GM19395 (cell line): ENCODE results near the gene C15orf40.
"Not testable (repeated sequence)": the region's sequence is repeated elsewhere in the genome, so short reads cannot be mapped to it uniquely, and the experiment has no call there.

Source experiments
- ATAC-seq: cut with Tn5 transposase; IDR thresholded peaks from one replicate; pipeline ENCODE4 v1.9.1; 2021; ENCODE audit warnings: mild to moderate bottlenecking, moderate library complexity; ENCODE audit not compliant: unreplicated experiment

C15orf40 gene

GRCh38 chr15:82952158-82953081, 59.0 kb downstream of the C15orf40 start, which contains the start of gene HOMER2:
Gene HOMER2, minus strand, starts transcription at chr15:82952720. Its CDS starts 185 bp downstream, at chr15:82952535.
- no peak for ATAC-seq

- no peak for ATAC-seq
Observed at GRCh38 chr15:82951472-82952157, 59.8 kb downstream of the C15orf40 start.

DNA sequence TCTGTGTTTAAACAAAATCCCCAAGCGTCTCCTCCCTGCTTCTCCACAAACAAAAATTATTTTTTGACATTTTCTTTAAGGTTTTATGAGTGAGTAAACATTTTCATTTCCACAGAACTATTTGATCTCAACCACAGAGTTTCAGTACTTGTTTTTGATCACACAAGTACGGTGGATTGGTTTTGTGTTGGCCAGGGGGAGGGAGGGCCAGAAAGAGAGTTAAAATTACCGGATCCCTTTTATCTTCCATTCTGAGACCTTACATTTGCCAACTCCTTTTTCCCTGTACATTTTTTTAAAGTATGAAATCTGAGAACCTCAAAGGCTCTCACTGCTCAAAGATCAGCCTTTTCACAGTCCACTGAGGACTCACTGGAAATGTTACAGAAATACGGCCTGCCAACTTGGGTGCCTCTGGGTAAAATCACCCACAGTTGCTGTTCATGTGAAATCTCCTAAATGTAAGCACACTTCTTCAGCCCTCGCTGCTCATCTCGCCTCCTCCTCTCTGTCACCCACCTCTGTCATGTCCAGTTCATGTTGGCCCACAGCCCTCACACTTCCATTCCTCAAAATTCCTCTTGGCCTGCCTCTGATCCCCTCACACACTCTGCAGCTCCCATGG, 60.6 kb downstream of the C15orf40 start:
- ATAC-seq: peak; percentile 74

DNA sequence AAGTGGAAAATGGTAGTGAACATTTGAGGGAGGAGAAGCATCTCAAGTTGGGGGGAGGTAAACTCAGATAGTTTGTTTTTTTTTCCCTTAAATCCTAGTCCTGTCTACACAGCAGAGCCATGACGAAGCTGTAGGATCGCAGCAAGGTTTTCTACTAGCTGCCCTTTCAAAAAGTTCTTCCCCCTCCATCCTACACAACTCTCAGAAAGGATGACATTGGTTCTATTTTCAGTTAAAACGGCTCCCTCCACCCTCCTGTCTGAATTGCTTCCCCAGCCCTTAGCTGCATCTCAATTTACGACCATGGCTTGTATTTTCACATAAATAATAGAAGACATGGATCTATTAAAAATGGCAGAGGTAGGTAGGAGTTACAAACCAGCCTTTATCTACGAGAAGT, 61.1 kb downstream of the C15orf40 start:
- peak; percentile 40 for ATAC-seq

DNA sequence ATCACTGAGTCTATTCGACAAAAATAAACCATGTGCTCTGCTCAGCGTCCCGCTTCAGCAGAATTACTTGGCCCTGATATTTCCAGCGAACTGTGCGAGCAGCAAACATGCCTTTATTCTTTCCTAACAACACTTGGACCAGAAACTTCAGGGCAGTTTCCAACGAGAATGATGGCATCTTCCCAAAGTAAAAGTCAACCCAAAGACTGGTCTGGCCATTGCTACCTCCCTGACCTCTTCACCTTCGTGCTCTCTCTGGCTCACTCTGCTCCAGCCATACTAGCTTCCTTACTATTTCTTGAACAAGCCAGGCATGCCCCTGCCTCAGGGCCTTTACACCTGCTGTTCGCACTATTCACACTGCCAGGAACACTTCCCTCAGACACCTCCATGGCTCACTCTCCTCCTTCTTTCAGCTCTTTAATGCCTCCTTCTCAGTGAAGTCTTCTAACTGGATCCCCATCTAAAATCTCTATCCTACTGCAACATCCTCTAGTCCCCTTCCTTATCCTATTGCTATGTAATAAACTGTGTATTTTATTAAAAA, 65.2 kb downstream of the C15orf40 start:
- no peak for ATAC-seq

GRCh38 chr15:82945326-82945725, 66.1 kb downstream of the C15orf40 start:
- ATAC-seq: no peak

DNA sequence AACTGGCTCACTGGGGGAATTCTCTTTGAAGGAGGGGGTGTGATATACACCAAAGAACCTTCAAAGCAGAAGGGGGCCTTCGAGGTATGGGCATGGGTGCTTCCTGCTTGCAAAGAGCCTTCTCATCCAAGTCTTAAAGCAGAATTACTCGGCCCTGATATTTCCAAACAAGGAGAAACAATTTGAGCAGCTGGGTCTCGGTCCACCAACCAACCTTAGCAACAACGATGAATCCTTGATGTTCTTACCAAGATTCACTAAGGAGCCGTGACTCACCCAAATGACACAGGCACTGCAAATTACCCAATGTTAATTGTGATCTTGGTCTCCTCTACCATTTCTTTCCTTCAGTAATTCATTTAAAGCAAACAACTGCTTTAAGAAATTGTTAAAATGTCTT, 66.6 kb downstream of the C15orf40 start:
- no peak for ATAC-seq

DNA sequence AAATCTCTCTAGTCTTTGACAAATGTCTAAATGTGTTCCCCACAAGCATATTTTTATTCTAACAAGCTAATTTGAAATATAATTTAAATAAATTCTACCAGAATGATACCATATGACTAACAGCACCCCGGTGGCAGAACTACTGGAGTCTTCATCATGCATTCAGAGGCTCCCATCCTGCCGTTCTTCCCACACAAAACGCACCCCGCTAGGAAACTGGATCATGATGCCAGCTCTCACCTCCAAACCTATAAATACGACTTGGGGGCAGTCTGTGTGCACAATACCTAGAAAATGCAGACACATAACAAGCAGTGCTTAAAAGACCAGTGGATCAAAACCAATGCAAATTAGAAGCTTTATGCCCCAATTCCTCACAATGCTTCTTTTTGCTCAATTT, 67.4 kb downstream of the C15orf40 start:
- ATAC-seq: no peak

DNA sequence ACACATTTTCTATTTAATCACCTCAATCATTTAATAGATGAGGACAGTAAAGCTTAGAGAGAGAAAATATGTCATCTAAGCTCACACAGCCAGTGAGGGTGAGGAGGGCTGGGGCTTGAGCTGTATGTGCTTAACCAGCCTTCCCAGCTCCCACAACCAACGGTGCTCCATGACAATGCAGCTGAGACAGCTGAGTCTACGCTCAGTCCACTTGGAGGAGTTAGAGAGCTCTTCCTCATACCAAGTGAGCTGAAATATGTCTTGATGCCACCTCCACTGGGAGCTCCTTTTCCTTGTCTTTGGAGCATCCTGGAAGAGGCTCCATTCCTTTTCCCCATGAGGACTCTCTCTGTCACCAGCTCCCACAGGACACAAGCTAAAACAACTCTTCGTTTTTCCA, 68.3 kb downstream of the C15orf40 start:
- ATAC-seq: no peak

DNA sequence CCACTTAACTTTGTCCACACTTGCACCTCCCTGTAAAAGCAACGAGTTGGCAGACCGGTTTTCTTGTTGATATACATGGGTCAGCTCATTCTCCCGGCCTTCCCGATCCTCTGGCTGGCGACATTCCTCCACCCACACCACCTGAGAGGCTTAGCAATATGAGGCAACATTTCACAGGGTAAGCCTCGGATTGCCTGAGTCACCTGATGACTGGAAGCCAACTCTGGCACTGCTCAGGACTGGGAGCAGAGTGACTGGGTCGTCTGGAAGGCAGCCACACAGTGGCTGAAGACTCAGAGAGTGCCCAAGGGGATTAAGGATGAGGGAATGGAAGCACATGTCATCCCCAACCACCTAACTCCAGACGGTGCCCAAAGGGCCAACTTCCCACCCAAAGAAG, 68.7 kb downstream of the C15orf40 start:
- ATAC-seq: no peak

- not testable (repeated sequence) for ATAC-seq
Observed at GRCh38 chr15:82939678-82940077, 71.8 kb downstream of the C15orf40 start.
